HG03175 (cell line): Measurements from ENCODE around the gene ZBED2.
"Not testable (repeated sequence)": the region's sequence is repeated elsewhere in the genome, so short reads cannot be mapped to it uniquely, and the experiment has no call there.

Experiments
- ATAC-seq: cut with Tn5 transposase; IDR thresholded peaks from one replicate; pipeline ENCODE4 v1.9.1; 2021; ENCODE audit warnings: mild to moderate bottlenecking, moderate library complexity; ENCODE audit not compliant: unreplicated experiment

The ZBED2 gene

GRCh38 chr3:111577798-111578685, 17.1 kb downstream of the ZBED2 start:
- peak; percentile 93 for ATAC-seq

- ATAC-seq, result no peak
These were observed 18.0 kb downstream of the ZBED2 start for GRCh38 chr3:111577113-111577512.

GRCh38 chr3:111571907-111572460, 23.2 kb downstream of the ZBED2 start:
- ATAC-seq, result no peak

GRCh38 chr3:111571282-111571681, 23.9 kb downstream of the ZBED2 start:
- no peak for ATAC-seq

GRCh38 chr3:111570404-111571030, 24.6 kb downstream of the ZBED2 start:
- ATAC-seq, result no peak

GRCh38 chr3:111568911-111569310, 26.2 kb downstream of the ZBED2 start:
- ATAC-seq, result no peak

GRCh38 chr3:111568355-111568754, 26.8 kb downstream of the ZBED2 start:
- ATAC-seq, result no peak

GRCh38 chr3:111566844-111567243, 28.3 kb downstream of the ZBED2 start:
- no peak for ATAC-seq

- ATAC-seq, result not testable (repeated sequence)
These were observed 33.2 kb downstream of the ZBED2 start for GRCh38 chr3:111561902-111562301.

- no peak for ATAC-seq
These were observed 46.4 kb downstream of the ZBED2 start for GRCh38 chr3:111548756-111549155.

GRCh38 chr3:111548092-111548491, 47.1 kb downstream of the ZBED2 start:
- peak; percentile 68 for ATAC-seq

GRCh38 chr3:111547631-111548030, 47.5 kb downstream of the ZBED2 start:
- ATAC-seq, result peak; percentile 85

GRCh38 chr3:111545349-111545748, 49.8 kb downstream of the ZBED2 start:
- no peak for ATAC-seq
